HG03025 (cell line): ENCODE data around the gene MAN1B1.

ENCODE experiments used
- ATAC-seq: cut with Tn5 transposase; IDR thresholded peaks from one replicate; pipeline ENCODE4 v1.9.1; 2021; ENCODE audit warnings: mild to moderate bottlenecking, moderate library complexity; ENCODE audit not compliant: unreplicated experiment, low FRiP score

Gene MAN1B1

DNA sequence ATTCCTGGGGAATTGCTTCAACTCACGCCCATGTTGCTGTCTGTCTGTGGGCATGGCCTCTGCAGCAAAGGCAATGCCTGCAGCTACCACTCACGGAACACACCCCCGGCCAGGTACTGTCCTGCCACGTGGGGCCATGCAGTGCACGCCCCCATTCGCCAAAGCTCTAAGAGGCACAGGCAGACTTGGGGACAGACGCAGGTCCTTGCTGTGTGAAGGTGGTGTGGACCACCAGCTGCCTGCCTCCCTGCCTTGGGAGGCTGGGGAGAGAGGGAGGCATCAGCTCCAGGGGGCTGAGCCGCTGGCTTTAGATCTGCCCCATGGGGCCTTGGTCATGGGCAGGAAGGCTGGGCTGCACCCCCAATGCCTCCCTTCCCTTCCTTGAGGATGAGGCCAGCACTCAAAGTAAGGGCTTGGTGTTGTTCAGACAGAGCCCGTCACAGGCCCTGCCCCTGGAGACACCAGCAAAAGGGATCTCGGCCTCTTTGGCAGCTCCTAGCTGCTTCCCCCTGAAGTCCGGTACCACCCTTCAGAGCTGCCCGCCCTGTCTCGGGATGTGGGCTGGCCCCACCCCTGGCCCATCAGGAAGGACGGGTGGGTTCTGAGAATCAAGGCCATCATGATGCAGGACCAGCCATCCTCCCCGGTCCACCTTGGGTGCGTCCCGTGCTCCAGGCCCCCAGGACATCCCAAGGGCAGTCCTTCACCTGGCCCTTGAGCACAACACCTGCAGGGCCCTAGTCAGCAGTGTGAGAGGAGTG lies 54.4 kb downstream of the MAN1B1 start:
- ATAC-seq, result no peak

DNA sequence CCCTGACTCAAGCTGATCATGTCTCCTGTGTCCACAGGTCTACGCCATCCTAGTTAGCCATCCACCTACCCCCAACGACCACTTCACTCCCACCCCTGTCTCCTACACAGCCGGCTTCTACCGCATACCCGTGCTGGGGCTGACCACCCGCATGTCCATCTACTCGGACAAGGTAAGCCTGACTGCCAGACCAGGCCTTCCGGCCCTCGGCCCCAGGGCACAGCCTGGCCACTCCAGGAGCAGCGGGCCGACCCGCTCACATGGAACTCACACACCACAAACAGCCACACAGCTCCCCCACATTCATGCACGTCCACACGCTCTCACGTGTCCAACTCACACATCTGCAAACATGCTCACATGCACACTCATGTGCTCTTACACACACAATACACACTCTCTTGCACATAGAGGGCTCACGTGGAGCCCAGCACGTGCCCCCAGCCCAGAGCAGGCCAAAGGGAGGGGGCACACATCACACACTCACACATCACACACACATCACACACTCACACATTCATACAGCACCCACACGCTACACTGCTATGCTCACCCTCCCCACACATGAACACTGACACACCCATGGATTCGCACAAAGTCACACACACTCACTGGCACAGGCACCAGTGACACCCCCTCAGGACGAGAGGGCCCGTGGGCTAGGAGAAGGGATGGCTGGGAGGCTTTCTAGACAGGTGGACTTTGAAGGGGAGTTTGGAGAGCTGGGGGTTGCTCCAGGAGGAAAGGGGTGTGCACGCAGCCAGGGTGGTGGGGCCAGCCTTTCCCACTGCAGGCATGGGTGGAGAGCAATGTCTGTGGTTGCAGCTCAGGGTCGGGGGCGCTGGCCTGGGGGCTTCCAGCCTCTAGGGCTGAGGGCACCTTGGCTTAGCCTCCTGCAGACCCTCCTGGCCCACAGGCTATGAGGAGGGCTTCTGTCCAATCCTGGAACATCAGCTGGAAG lies 55.5 kb downstream of the MAN1B1 start:
- ATAC-seq, result no peak

DNA sequence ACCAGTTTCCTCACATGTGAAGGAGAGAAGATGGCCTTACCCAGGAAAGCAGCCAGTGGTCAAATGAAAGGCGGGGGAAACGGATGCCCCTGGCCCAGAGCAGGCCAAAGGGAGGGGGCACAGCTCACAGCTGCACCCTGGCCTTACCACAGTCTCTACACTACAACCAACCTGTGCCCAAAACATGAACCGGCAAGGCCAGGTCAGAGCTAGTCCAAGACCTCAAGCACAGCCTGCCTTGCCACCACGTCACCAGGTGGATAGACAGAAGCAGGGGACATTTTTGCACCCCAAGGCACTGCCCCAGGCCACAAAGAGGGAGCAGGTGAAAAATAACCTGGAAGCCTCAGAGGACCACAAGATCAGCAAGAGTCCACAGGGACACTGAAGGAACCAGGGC lies 56.7 kb downstream of the MAN1B1 start:
- no peak for ATAC-seq

- no peak for ATAC-seq
Observed at GRCh38 chr9:137145731-137146526, 59.1 kb downstream of the MAN1B1 start.

- no peak for ATAC-seq
Observed at GRCh38 chr9:137146527-137146918, 59.7 kb downstream of the MAN1B1 start.

DNA sequence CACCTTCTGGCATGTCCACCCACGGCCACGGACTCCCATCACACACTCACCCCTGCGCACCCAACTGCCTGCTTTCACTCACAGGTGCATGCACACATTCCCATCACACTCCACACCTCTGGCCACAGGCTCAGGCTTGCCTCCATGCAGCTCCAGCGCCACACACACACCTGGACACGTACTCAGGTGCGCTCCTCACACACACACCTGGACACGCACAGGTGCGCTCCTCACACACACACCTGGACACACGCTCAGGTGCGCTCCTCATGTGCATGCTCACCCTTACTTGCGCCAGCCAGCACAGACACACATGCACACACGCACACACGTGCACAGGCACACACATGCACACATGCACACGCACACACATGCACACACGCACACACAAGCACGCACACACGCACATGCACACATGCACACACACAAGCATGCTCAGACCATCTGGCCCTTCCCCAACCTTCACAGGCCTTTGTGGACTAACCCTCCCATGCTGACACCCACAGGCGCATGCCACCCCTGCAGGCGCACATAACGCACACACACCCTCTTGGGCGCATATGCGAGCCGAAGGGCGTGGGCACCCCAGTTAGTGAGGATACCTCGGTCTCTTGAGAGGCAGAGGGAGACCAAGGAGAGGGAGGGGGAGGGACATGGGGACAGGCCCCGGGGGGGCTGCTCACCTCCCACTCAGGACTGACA lies 60.5 kb downstream of the MAN1B1 start:
- ATAC-seq, result no peak

- ATAC-seq, result no peak
Observed at GRCh38 chr9:137147793-137148160, 61.0 kb downstream of the MAN1B1 start.

DNA sequence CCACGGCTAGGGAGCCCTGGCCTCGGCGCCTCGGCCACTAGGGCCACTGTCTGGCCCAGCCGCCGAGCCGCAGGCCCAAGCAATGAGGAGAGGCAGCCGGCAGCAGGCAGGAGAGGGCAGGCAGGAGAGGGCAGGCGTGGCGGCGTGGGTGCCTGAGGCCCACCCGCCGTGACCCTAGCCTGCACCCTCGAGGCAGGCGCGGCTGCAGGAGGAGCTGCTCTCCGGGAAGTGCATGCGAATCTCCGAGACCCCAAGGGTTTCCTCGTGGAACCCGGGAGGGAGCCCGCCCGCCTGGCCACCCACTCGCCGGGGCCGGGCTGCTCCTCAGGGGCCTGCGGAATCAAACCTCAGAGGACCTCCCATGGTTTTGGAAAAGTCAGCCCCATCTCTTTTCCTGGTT lies 61.5 kb downstream of the MAN1B1 start:
- no peak for ATAC-seq

DNA sequence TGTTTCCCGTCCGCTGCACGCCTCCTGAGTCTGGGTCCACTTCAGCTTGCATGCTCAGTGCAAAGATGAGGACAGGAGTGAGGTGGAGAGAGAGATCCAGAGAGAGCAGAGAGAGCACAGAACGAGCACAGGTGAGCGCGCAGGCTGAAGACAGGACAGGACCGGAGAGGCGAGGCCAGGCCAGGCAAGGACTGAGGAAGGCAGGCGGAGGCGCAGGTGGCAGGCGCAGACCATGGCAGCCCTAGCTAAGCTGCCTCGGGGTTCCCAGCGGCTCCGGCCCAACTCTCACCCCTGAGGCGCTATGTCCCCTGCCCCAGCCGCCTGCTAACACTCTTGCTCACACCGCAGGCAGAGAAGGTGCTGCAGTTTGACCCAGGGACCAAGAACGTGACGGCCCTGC lies 61.9 kb downstream of the MAN1B1 start:
- no peak for ATAC-seq

DNA sequence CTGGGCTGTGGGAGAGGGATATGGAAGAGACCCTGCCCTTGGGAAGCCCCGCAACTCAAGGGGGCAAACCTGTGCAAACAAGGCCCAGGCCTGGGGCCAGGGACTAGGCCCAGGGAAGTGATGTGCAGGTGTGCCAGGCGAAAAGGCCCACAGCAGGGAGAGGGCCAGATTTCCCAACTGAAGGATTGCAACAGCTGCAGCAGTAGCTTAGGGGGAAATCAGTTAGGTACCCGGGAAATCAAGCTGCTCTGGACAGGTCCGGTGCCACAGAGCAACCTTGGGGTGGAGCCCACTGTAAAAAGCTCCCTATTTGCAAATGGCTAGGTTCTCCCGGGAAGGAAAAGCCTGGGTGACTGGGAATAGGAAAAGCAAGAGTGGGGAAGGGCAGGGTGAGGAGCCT lies 62.6 kb downstream of the MAN1B1 start:
- no peak for ATAC-seq

DNA sequence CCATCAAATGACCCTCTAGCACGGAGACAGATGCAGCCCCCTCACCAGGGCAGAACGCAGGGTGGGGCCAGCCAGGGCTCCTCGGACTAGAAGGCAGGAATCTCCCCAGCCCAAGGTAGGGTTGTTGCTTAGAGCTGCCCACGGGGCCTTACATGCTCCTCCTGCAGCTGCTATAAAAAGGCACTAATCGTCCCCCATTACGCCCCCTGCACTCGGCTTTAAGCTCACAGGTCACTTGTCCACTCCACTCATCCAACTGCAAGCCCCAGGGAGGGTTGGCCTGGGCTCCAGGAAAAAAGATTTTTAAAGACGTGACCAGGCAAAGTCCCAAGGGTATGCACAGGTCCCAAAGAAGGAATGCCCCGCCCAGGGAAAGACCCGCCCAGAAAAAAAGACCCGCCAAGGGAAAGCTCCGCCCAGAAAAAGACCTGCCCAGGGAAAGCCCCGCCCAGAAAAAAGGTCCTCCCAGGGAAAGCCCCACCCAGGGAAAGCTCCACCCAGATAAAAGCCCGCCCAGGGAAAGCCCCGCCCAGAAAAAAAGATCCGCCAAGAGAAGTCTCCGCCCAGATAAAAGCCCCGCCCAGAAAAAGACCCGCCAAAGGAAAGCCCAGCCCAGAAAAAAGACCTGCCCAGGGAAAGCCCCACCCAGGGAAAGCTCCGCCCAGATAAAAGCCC lies 63.3 kb downstream of the MAN1B1 start:
- ATAC-seq, result peak; percentile 7

GRCh38 chr9:137150617-137151457 lies 64.1 kb downstream of the MAN1B1 start:
- ATAC-seq, result peak; percentile 45

- ATAC-seq, result no peak
Observed at GRCh38 chr9:137152844-137153405, 66.1 kb downstream of the MAN1B1 start.

GRCh38 chr9:137156567-137157375 lies 70.0 kb downstream of the MAN1B1 start:
- no peak for ATAC-seq

DNA sequence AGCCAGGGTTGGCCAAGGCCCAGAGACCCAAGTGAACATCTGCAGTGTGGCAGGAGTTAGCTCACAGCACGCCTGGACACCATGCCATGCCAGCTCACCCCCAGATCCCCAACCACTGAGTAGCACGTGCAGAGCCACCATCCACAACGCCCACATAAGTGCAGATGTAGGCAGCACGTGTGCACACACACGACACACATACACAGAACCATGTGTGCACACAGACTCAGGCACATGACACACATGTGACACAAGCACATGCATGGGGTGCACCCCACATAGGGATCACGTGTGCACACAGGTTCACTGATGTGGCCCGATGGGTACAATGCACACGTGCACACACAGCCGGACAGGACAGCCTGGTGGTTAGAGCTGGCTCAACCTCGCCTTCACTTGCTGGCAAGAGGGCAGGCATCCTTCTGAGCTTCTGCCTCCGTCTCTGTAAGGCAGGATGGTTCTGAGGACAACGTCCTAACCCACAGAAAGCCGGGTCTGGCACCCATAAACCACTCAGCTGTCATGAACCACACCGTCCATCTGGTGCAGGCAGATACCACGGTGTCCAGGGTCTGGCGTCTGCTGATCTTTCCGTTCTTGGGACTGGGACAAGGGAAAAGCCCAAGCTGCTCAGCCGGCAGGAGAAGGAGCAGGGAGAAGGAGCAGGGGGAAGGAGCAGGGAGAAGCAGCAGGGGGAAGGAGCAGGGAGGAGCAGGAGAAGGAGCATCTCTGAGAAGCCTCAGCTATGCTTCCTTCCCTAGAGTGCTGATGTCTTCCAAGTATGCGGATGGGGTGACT lies 71.0 kb downstream of the MAN1B1 start:
- no peak for ATAC-seq

- no peak for ATAC-seq
Observed at GRCh38 chr9:137158625-137159024, 71.8 kb downstream of the MAN1B1 start.
